MM.1S (cell line): Measurements from ENCODE around the gene UST.

Source experiments
- CTCF ChIP-seq: fragments of 300-600 bp; sonication (generic); IDR thresholded peaks from 2 replicates; pipeline ENCODE4 v1.5.1; 2016; ENCODE audit warnings: antibody characterized with exemption, low read length, mixed read lengths
- EZH2 ChIP-seq: fragments of 300-600 bp; sonication (generic); optimal IDR thresholded peaks from 2 replicates; pipeline ENCODE3; 2017; ENCODE audit warnings: low read depth, mild to moderate bottlenecking, antibody characterized with exemption, low read length, mixed read lengths
- EZH2phosphoT487 ChIP-seq: fragments of 300-600 bp; sonication (generic); IDR thresholded peaks from 2 replicates; pipeline ENCODE4 v1.6.1; 2018; ENCODE audit warnings: antibody characterized with exemption, low read length

- TF ChIP-seq EZH2phosphoT487 (no peak), CTCF (no peak), EZH2 (no peak)
These were observed 210.9 kb downstream of the UST start for GRCh38 chr6:148957752-148958151.
